Posterior vena cava (tissue), 2 donors: ENCODE measurements around the gene ATP8B3. TPM values are rescaled to one million over a fixed set of nuclear protein-coding genes. Genes with fewer than 3 reads are reported as not detected.
"Not testable (repeated sequence)": the region's sequence is repeated elsewhere in the genome, so short reads cannot be mapped to it uniquely, and the experiment has no call there.

Source experiments
- DNase-seq: peaks from one replicate; pipeline ENCODE4 v3.0.0-alpha.2; 2020; ENCODE audit warnings: low spot score
- intact Hi-C, 2 donors: fragments of 100-400 bp; cut with DNase I; formaldehyde crosslinking; loops; one replicate each; pipeline versions ENCODE4 v1.14.1 to v1.14.2; 2022 to 2023
- total RNA-seq, 2 donors: library from RNA; stranded (reverse); fragmentation: NEBNext Ultra II Directional; extraction: Animal tissue kit (Norgen Biotek cat#: 25700); gene quantifications; one replicate each; pipeline ENCODE4 v1.2.1, GENCODE V29; 2021
- donor health status: DM: yes; HTN: yes; CAD: no.
- donor health status: DM: yes; HTN: yes; CAD: no.

ATP8B3 gene
- total RNA-seq, 2 donors from 2014 or later, result 1.1 to 2.0 TPM

DNA sequence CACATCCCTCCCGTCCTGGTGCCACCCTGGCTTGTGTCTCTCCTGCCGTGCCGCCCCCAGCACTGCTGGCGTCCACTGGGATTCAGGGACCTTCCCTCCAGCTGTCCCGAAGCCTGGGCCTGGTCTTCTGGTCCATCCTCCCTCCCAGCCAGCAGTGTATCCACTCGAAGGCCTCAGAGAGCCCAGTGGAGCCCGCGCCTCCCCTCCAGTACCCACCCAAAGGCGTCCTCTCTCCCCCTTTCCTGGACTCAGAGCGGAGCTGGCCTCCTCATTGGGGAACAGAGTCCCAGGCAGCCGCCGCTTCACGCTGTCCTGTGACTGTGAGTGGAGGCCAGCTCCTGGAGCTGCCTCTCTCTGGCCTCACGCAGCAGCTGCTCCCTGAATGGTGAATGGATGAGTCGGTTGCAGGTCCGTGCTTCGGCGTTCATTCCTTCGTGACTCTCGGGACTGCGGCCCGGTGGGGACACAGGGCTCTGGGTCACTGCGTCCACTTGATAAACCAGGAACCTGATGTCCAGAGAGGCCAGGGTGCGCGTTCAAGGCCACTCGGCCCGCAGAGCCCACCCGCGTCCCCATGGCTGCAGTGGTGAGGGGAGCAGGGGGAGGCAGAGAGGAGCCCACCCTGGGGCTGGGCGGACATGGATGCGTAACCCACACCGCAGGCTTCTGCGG, 46.7 kb downstream of the ATP8B3 start:
- no peak for DNase-seq
- intact Hi-C loops, result loop anchor here in 1 of 2 donors (5.0 kb wide), 1 partner anchor 218 kb away; no protein-coding TSS in a partner anchor

DNA sequence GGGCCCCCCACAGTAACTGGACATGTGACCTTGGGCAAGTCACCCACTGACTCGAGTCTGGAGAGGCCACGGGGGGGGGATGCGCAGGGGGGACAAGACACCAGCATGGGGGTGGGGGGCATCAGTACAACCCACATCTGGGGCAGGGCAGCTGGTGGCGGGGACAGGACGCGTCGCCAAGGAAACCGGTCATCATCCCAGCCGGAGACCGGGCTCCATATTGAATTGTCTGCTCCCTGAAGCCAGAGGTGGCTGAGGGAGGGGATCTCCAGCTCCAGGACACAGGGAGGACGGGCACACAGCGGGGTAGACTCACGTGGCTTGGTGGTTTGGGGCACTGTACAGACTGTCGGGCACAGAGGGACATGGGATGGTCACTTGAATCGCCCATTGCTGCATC, 47.3 kb downstream of the ATP8B3 start:
- DNase-seq, result no peak
- intact Hi-C loops, result loop anchor here in 1 of 2 donors (5.0 kb wide), 1 partner anchor 217 kb away; no protein-coding TSS in a partner anchor

DNA sequence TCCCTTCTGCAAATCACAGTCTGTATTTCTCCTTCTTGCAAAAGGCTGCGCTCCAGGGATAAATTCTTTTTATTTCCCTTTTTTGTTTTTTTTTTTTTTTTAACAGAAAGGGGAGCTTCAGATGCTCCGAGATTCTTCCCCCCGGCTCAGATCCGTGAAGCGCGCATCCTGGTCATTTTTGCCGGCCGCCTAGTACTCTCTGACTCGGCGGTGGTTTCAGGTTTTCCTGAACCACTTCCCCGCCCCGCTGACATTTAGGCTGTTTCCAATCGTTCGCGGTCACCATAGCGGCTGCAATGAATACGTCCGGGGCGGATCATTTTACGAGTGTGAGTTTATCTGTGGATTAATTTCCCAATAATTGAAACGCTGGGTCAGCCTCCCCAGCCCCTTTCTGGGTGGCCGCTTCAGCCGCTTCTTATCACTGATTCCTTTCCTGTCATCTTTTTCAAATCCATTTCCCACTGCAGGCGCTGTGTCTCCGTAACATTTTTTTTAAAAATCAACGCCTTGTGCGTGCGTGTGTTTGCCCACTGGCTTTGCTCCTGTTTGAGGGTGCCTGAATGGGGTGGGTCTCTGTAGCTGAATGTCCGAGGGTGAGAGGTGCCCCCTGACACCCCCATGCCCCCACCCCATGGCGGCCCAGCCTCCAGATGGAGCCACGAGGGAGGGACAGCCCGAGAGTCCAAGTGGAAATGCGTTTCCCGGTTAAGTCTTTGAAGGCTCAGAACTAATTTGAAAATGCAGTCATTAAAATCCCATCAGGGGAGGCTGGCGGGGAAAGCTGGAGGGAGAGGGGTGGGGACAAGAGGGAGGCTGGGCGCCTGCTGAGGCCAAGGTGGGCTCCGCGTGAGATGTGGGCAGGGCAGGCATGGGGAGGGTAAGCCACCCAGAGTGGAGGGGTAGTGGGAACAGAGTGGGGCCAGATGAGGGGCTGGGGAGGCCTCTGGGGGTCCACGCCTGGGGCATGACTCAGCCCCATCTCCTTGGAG, 48.1 kb downstream of the ATP8B3 start:
- intact Hi-C loops, result no loop called here
- no peak for DNase-seq

- no peak for DNase-seq
- intact Hi-C loops, result no loop called here
Observed at GRCh38 chr19:1762243-1763117, 49.6 kb downstream of the ATP8B3 start.

DNA sequence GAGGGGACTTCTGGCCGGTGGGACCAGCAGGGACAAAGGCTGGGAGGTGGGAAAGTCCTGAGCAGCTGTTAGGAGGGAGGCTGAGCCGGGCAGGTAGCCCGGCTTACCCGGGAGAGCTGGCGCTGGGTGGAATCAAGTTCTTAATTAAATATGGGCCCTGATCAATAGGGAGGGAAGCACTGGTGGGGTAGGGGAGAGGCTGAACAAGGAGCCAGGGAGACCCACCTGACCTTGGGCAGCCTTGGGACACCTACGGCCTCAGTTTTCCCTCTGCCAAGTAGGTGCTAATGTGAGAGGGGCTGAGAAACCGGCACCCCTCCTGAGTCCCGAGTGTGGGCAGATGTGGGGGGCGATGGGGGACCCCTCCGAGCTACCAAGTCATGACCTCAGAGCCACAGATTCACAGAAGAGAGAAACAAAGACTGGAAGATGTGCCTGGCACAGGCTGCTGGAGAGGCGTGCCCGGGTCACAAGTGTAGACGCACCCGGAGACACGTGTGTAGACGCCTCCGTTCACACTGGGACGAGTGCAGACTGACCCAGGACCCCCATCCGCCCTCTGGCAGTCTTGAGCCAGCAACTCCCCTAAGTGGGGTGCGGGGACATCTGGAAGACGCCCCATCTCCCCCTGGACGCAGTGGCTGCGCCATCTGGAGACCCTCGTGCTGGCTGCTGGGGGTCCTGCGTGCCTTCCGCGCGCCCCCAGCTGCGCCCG, 50.4 kb downstream of the ATP8B3 start:
- no peak for DNase-seq
- intact Hi-C loops, result no loop called here

- intact Hi-C loops, DNase-seq: not testable (repeated sequence)
Observed at GRCh38 chr19:1760786-1761527, 51.1 kb downstream of the ATP8B3 start.

GRCh38 chr19:1760020-1760419, 52.1 kb downstream of the ATP8B3 start:
- intact Hi-C loops, result no loop called here
- DNase-seq, result no peak

DNA sequence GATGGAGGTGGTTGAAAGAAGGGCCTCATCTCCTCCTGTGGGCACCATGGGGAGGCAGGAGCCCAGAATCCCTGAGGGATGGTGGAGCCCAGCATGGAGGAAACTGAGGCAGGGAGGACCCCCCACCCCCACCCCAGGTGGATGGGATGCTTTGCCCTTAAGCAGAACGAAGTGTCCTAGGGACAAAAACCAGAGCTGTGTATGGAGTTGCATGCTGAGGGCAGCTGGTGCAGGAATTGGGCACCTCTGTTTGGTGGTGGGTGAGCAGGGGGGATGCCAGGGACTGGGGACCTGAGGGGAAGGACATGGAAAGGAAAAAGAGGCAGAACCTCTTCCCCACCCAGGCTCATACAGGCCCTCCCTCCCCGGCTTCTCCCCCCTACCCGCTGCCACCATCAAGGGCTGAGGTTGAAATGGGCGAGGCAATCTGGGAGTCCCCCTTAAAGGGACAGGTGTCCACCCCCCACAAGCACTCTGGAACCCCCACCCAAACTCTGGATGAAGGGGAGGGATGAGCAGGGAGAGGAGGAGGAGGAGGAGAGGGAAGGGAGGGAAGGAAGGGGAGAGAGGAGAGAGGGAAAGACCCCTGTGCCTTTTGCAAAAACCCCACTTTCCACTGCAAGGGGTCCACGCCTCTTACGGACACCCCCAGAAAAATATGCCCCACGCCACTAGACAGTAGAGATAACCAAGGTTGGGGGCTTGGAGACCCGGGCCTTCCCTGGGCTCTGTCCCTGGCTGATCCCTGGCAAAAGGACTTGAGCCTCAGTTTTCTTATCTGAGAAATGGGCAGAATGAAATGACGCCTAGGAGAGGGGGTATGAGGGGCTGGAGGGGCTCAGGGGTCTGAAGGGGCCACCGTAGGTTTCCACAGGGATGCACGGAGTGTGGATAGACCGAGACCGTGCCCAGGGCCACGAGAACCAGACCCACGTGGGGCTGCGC, 52.8 kb downstream of the ATP8B3 start:
- DNase-seq, result no peak
- intact Hi-C loops, result no loop called here

DNA sequence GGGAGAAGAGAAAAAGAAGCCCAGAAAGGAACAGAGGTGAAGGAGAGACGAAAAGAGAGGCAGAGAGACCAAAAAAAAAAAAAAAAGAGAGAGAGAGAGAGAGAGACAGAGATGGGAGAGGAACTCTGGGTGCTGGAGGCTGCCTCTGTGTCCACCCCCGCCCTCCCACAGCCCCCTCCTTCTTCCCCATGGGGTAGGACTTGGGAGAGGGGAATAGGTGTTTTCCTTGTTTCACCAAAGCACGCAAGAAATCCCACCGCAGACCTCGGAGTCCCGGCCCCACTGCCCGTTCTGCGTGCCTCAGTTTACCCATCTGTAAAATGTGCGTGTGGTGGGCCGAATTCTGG, 53.9 kb downstream of the ATP8B3 start:
- no peak for DNase-seq
- intact Hi-C loops, result no loop called here

DNA sequence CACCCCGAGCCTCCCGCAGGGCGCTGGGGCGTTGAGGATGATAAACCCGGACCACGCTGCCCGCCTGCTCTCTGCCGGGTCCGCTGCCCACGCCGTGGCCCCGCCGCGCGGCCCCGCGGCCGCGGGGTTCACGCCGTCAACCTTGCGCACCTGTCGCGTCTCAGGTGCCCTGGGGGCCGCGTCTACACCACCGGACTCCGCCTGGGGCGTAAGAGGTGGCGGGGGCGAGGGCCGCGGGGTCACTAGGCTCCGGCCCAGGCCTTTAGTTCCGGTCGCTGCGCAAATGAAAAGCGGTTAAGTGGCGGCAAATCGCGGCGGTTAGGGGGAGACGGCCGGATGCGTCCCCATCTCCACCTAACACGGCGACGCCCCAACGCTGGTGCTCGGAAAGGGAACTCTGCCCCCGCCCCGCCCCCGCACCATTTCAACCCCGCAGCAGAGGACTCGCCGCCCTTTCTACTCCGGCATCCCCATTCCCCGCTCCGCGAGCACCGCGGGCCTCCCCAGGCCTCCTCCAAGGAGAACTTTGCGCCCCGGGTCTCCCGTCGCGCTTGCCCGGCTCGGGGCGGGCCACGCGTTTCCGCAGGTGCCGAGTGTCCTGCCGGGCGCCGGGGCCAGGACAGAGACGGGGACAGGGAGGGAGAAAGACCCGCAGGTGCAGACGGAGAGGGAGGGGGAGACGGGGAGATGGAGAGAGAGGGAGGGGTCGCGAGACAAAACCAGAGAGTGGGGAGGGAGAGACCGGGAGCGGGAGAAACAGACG, 54.4 kb downstream of the ATP8B3 start:
- no peak for DNase-seq
- intact Hi-C loops, result no loop called here

DNA sequence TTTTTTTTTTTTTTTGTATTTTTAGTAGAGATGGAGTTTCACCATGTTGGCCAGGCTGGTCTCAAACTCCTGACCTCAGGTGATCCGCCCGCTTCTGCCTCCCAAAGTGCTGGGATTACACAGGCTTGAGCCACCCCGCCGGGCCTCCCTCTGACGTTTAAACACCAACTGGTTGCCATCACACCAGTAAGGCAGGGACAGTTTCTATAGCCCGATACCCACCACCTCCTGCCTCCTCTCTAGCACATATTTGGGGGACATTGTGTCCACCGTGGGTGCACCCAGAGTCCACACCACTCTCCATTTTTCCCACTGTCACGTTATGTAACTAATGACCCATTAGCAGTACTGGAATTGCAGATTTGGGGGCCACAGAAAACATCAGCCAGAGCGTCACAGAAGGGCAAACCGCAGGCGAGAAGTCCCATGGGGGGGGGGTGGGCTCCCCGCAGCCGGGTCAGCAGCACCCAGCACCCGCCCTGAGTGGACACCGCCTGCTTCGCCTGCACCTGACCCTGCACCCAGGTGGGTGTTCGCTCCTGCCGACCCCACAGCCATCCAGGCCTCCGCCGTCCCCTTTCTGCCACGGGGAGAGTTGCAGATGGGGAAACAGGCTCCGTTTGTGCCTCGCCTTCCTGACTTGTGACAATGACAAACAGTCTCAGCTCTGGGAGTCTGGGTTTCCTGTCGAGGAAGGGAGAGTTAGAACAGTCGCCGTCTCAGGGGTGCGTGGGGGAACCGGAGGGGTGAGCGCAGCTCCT, 55.2 kb downstream of the ATP8B3 start:
- intact Hi-C loops, result no loop called here
- no peak for DNase-seq

DNA sequence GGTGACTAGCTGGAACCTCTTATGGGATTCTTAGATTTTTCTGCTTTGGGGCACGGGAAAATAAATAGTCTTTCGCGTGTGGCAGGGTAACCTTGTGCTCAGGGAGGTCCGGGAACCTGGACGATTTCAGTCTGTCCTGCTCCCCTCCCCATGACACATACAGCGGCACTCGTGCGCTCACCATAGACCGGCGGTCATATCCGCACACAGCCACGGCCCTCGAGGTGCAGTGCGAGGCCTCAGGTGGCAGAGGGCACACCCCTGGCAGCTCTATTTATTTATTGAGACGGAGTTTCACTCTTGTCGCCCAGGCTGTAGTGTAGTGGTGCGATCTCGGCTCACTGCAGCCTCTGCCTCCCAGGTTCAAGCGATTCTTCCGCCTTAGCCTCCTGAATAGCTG, 55.8 kb downstream of the ATP8B3 start:
- no peak for DNase-seq
- intact Hi-C loops, result no loop called here

DNA sequence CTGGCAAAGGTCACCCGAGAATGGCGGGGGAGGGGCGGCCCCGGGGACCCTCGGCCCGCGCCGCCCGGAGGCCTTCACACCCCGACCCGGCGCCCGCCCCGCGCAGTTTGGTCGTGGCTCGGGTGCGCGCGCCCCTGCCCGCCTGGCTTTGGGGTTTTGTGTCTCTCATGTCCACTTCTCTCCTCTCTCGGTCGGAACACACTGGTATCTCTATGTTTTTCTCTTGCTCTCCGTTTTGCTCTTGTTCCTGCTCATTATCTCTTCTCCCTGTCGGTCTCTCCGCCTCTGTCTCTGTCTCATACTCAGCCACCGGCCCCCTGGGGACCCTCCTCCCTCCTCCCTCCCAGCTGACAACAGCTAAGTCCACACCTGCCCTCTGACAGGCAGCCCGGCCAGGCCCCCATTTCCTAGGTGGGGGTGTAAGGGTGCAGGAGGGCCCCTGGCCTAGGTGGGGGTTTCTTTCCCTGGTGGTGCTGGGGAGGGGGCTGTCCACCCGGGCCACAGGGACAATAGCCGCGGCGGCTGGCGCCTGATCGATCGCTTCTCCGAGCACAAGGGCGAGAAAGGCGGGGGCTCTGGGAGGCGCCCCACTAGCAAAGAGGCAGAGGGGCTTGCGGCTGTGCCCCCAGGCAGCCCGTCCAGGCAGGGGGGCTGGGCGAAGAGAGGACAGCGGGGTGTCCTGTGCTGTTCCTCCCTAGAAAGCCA, 56.5 kb downstream of the ATP8B3 start:
- DNase-seq, result no peak
- intact Hi-C loops, result no loop called here

- intact Hi-C loops, result no loop called here
- no peak for DNase-seq
Observed at GRCh38 chr19:1754636-1755466, 57.2 kb downstream of the ATP8B3 start.
